OCI-LY3 (cell line): ENCODE results near the gene CTNS.

ENCODE experiments used
- H2AFZ ChIP-seq: fragments of 200-600, 300-600 bp; shearing (Covaris generic); 2 replicates; pipeline ENCODE4 v1.6.0; 2014; ENCODE audit warnings: antibody characterized with exemption, low read depth, low read length
- H3K27ac ChIP-seq: fragments of 200-600, 300-600 bp; sonication (generic); 2 replicates; pipeline ENCODE4 v1.5.1; 2014; ENCODE audit warnings: mild to moderate bottlenecking, low read length, moderate library complexity, mixed read lengths
- H3K27me3 ChIP-seq: fragments of 200-600, 300-600 bp; sonication (generic); 2 replicates; pipeline ENCODE4 v1.6.1; 2014; ENCODE audit warnings: low read depth, low read length, mixed read lengths
- H3K36me3 ChIP-seq: fragments of 200-600, 300-600 bp; sonication (generic); replicated peaks from 2 replicates; pipeline ENCODE3; 2014; ENCODE audit warnings: low read depth, low read length, mixed read lengths
- H3K4me1 ChIP-seq: fragments of 300-600, 200-600 bp; sonication (generic); 2 replicates; pipeline ENCODE4 v1.6.1; 2014; ENCODE audit warnings: low read length, mixed read lengths
- H3K4me2 ChIP-seq: fragments of 200-600, 300-600 bp; sonication (generic); 2 replicates; pipeline ENCODE4 v1.6.1; 2014; ENCODE audit warnings: low read length, mixed read lengths
- H3K4me3 ChIP-seq: fragments of 300-600, 200-600 bp; sonication (generic); 2 replicates; pipeline ENCODE4 v1.5.1; 2014; ENCODE audit warnings: antibody characterized with exemption, mild to moderate bottlenecking, low read length, moderate library complexity
- H3K79me2 ChIP-seq: fragments of 300-600, 200-600 bp; shearing (Covaris generic); 2 replicates; pipeline ENCODE4 v1.6.1; 2014; ENCODE audit warnings: mild to moderate bottlenecking, low read length, mixed read lengths
- H3K9ac ChIP-seq: fragments of 300-600, 200-600 bp; shearing (Covaris generic); 2 replicates; pipeline ENCODE4 v1.6.0; 2014; ENCODE audit warnings: mild to moderate bottlenecking, low read length, moderate library complexity
- H3K9me3 ChIP-seq: fragments of 200-600, 300-600 bp; shearing (Covaris generic); 2 replicates; pipeline ENCODE4 v1.6.1; 2014; ENCODE audit warnings: low read length, mixed read lengths; ENCODE audit not compliant: insufficient read depth
- H4K20me1 ChIP-seq: fragments of 200-600, 300-600 bp; sonication (generic); 2 replicates; pipeline ENCODE4 v1.6.1; 2016; ENCODE audit warnings: low read length, mixed read lengths; ENCODE audit not compliant: insufficient read depth
- CTCF ChIP-seq: fragments of 200-600, 300-600 bp; sonication (generic); IDR thresholded peaks from 2 replicates; pipeline ENCODE4 v1.5.1; 2014; ENCODE audit warnings: antibody characterized with exemption, low read length, low read depth
- EZH2phosphoT487 ChIP-seq: fragments of 200-600 bp; shearing (Covaris generic); IDR thresholded peaks from 2 replicates; pipeline ENCODE4 v1.6.1; 2018; ENCODE audit warnings: antibody characterized with exemption, mixed run types, low read depth

Gene CTNS

GRCh38 chr17:3626831-3627768, 9.5 kb upstream of the CTNS start:
- H3K4me2 ChIP-seq = no peak overlapping the region
- no peak overlapping the region for H2AFZ ChIP-seq
- H3K4me1 ChIP-seq = no peaks in the 10 kb centered on the region
- H3K79me2 ChIP-seq = no peaks in the 10 kb centered on the region
- no peaks in the 10 kb centered on the region for H3K27me3 ChIP-seq
- H4K20me1 ChIP-seq = no peaks in the 10 kb centered on the region
- H3K36me3 ChIP-seq = no peaks in the 10 kb centered on the region
- no peak overlapping the region for H3K27ac ChIP-seq
- TF ChIP-seq CTCF (no peak), EZH2phosphoT487 (no peak)
- H3K4me3 ChIP-seq = no peak overlapping the region
- no peak overlapping the region for H3K9ac ChIP-seq
- H3K9me3 ChIP-seq = no peaks in the 10 kb centered on the region

GRCh38 chr17:3627769-3628167, 8.8 kb upstream of the CTNS start:
- no peaks in the 10 kb centered on the region for H3K4me1 ChIP-seq
- H3K9ac ChIP-seq = no peak overlapping the region
- TF ChIP-seq CTCF (no peak), EZH2phosphoT487 (no peak)
- H3K4me3 ChIP-seq = no peak overlapping the region
- H3K79me2 ChIP-seq = no peaks in the 10 kb centered on the region
- no peak overlapping the region for H2AFZ ChIP-seq
- H3K27me3 ChIP-seq = no peaks in the 10 kb centered on the region
- H3K36me3 ChIP-seq = no peaks in the 10 kb centered on the region
- H4K20me1 ChIP-seq = no peaks in the 10 kb centered on the region
- no peak overlapping the region for H3K27ac ChIP-seq
- H3K9me3 ChIP-seq = no peaks in the 10 kb centered on the region
- no peak overlapping the region for H3K4me2 ChIP-seq

- TF ChIP-seq CTCF = no peak
- no peak for TF ChIP-seq EZH2phosphoT487
These were observed 5.8 kb upstream of the CTNS start for GRCh38 chr17:3630781-3631180.

GRCh38 chr17:3632287-3632686, 4.3 kb upstream of the CTNS start:
- Histone ChIP-seq H3K27ac (no peak overlapping the region), H3K79me2 (no peaks in the 10 kb centered on the region), H3K36me3 (no peaks in the 10 kb centered on the region), H3K27me3 (no peaks in the 10 kb centered on the region), H3K9me3 (no peaks in the 10 kb centered on the region), H2AFZ (no peak overlapping the region), H4K20me1 (no peaks in the 10 kb centered on the region), H3K4me3 (no peak overlapping the region), H3K4me2 (no peak overlapping the region), H3K9ac (no peak overlapping the region), H3K4me1 (no peaks in the 10 kb centered on the region)
- TF ChIP-seq CTCF = no peak
- no peak for TF ChIP-seq EZH2phosphoT487

More at GRCh38 chr17:3630781-3631180, 5.8 kb upstream of the CTNS start:
- Histone ChIP-seq H3K9ac (no peak overlapping the region), H3K79me2 (no peaks in the 10 kb centered on the region), H3K27ac (no peak overlapping the region), H2AFZ (no peak overlapping the region), H4K20me1 (no peaks in the 10 kb centered on the region), H3K27me3 (no peaks in the 10 kb centered on the region), H3K4me2 (no peak overlapping the region), H3K4me1 (no peaks in the 10 kb centered on the region), H3K4me3 (no peak overlapping the region), H3K36me3 (no peaks in the 10 kb centered on the region), H3K9me3 (no peaks in the 10 kb centered on the region)
